Astrocyte of the spinal cord (primary cell): ENCODE data around the gene PPP1R9A.
A peak's percentile ranks its signal among the peaks of the same experiment; 100 is the strongest.

Experiments used
- DNase-seq: peaks from one replicate; pipeline ENCODE4 v3.0.0; 2011; ENCODE audit warnings: low read depth, low spot score
- H3K4me3 ChIP-seq: 2 replicates; pipeline ENCODE4 v1.5.1; 2011; ENCODE audit warnings: low read depth, mild to moderate bottlenecking, low read length, moderate library complexity
- in situ Hi-C: cut with HindIII; loops from 2 replicates; pipeline ENCODE4 v1.10.0; 2017; ENCODE audit warnings: low sequenced_read_pairs
- TF ChIP-seq, protein P1 (sequence below): IDR thresholded peaks from 2 replicates; pipeline ENCODE4 v1.5.1; 2012; ENCODE audit warnings: low read depth, mild to moderate bottlenecking, low read length, inconsistent platforms

PPP1R9A gene

DNA sequence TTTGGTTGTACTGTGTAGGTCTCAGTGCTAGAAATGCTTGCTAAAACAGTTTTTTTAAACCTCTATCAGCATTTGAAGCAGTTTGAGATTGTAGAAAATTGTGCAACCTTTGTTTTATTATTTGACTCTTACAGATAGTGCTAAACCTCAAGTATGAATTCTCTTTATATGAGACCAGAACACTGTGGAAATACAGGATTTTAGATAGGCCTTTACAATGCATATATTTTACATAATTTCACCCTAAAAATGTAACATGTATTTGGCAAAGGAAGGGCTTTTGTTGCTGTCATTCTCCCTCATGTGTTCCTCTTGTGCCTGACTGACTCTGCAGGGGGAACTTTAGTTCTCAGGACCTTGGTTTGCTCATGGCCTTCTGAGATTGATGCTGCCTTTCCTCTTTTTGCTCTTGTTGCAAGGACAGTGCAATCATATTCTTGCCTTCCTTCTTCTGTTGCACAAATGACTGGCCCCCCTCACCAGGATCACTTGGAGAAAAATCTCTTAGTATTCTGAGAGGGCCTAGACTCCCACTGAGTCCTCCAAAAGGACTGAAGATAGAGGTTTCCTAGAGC, 188.7 kb downstream of the PPP1R9A start:
- DNase-seq = no peak
- in situ Hi-C loops = no loop called here
- no peak overlapping the region for H3K4me3 ChIP-seq
- TF ChIP-seq, protein P1, sequence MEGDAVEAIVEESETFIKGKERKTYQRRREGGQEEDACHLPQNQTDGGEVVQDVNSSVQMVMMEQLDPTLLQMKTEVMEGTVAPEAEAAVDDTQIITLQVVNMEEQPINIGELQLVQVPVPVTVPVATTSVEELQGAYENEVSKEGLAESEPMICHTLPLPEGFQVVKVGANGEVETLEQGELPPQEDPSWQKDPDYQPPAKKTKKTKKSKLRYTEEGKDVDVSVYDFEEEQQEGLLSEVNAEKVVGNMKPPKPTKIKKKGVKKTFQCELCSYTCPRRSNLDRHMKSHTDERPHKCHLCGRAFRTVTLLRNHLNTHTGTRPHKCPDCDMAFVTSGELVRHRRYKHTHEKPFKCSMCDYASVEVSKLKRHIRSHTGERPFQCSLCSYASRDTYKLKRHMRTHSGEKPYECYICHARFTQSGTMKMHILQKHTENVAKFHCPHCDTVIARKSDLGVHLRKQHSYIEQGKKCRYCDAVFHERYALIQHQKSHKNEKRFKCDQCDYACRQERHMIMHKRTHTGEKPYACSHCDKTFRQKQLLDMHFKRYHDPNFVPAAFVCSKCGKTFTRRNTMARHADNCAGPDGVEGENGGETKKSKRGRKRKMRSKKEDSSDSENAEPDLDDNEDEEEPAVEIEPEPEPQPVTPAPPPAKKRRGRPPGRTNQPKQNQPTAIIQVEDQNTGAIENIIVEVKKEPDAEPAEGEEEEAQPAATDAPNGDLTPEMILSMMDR = no peak

DNA sequence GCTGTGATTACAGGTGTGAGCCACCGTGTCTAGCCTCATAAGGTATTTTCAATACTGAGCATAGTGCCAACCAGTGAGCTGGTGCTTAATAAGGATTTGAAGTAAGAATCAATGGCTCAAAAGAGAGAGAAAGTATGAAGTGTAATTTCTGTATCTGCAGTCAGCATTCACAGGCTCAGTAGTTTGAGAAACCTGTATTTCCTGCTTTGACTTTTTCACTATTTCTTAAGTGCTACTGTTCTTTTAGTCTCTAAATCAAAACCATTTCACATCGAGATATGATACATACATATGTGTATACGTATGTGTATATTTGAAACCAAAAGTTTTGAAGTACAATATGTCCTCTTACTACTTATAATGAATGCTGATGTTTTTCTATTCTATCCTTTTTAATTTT, 189.9 kb downstream of the PPP1R9A start:
- no peak for DNase-seq
- in situ Hi-C loops = no loop called here
- H3K4me3 ChIP-seq = no peak overlapping the region
- TF ChIP-seq, protein P1 = no peak

DNA sequence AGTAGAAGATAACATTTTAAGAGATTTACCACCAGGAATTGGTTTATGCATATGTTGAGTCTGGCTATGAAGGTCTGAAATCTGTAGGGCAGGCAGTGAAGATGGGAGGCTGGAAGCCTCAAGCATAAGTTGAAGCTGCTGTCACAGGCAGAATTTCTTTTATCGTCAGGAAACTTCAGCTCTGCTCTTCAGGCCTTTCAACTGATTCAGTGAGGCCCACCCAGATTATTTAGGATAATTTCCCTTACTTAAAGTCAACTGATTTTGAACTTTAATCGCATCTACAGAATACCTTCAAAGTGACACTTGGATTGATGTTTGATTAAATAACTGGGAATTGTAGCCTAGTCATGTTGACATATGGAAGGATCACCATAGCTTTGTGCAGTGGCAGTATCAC, 190.5 kb downstream of the PPP1R9A start:
- no peak for DNase-seq
- in situ Hi-C loops = no loop called here
- no peak overlapping the region for H3K4me3 ChIP-seq
- TF ChIP-seq, protein P1 = no peak

DNA sequence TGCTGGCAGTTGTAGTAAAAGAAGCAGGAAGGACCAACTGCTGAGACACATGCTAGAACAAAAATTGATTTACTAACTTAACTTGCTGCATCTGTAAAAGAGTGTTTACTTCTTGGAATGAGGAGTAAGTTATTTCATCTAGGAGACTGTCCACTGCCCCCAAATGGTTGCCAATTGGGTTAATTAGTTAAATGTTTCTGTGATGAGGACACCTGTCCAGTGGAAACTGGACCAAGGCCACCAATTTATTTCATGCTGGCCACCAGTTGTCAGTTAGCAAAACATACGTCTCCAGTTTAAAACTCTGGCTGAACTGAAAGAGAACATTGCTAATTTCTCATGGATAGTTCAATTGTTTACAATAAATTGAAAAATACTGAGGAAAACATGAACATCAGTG, 191.7 kb downstream of the PPP1R9A start:
- in situ Hi-C loops = no loop called here
- DNase-seq = no peak
- H3K4me3 ChIP-seq = no peak overlapping the region
- TF ChIP-seq, protein P1 = no peak

DNA sequence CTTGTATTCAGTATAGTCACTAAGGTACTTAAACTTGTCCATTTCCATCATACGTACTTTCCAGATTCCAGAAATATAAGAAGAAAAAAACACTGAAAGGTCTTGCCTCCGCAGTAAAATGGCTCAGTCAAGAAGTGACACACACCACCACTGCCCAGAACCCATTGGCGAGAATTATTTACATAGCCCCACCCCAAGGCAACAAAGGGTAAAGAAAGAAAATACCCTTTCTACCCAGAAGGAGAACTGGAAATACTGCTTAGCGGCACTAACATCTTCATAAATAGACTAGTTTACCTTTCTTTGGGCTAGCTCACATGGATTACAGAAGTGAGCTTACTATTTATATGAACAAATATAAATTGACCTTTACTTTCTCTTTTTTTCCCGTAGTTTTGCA, 194.0 kb downstream of the PPP1R9A start:
- no peak for DNase-seq
- H3K4me3 ChIP-seq = no peak overlapping the region
- TF ChIP-seq, protein P1 = no peak
- in situ Hi-C loops = no loop called here

DNA sequence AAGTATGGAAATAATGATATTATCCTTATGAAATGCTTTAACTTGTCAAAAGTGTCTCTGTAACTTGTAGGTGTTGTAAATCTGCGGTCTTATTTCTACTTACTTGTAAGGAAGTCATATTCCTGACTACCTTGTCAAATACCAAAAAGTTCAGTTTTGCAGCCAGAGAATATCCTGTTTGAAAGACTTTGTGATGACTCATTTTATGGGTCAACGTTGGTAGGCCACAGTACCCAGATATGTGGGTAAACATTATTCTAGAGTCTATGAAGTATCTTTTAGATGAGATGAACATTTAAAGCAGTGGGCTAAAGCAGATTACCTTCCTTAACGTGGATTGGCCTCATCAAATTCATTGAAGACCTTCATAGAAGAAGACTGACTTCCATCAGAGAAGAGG, 195.3 kb downstream of the PPP1R9A start:
- in situ Hi-C loops = no loop called here
- peak; percentile 53 for DNase-seq
- H3K4me3 ChIP-seq = no peak overlapping the region
- TF ChIP-seq, protein P1 = no peak

DNA sequence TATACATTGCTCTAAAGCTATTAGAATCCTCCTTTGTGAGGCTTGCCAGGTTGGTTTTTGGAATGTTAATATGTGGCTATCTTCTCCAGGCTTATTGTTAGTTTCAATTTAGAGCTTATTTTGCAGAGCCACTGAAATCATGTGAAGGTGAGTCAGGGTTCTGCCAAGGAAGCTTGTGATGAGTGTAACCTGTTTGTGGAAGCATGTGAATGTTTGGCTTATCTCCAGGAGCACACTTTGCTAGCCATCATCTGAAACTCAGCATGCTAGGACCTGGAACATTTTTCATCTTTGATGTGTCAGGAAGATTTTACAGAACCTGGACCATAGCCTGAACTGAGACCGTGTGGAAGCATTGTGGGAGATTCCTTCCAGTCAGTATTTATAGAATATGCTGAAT, 197.3 kb downstream of the PPP1R9A start:
- TF ChIP-seq, protein P1 = no peak
- DNase-seq = peak; percentile 19
- in situ Hi-C loops = no loop called here
- H3K4me3 ChIP-seq = no peak overlapping the region
